Activated T-helper 1 cell treated with Interleukin-2 at 50 U/mL for 16 hours (primary cell): ENCODE data around the gene ABTB2.

Experiments used
- DNase-seq: peaks from one replicate; pipeline ENCODE4 v3.0.0-alpha.2; 2020; ENCODE audit warnings: low read depth

ABTB2 gene

DNA sequence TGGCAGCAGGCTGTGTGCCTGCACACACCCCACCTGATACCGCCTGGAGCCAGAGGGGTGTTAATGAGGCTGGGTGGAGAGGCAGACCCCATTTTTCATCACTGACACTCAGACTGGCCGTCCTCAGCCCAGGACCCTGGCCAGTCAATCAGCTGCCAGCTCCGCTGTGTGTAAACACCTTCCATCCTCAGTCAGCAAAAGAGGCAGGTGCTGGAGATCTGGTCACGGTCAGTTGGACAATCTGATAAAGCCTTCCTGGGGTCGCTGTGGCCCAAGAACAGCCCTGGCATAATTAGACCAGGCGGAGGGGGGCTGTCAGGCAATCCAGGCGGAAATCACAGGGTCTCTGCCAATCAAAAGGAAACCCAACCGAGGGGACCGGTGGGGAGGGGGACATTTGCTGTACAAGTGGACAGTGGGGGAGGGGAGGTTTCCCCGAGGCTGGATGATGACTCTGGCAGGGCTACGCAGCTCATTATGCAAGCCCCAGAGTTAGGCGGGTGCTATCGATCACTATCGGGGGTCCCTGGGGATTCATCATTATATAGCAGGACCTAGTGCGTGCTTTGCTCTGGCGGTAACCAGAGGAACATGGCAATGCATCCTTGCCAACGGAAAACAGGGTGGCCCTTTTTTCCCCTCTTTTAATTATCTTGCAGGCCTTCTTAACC lies 72.9 kb downstream of the ABTB2 start:
- DNase-seq = no peak

DNA sequence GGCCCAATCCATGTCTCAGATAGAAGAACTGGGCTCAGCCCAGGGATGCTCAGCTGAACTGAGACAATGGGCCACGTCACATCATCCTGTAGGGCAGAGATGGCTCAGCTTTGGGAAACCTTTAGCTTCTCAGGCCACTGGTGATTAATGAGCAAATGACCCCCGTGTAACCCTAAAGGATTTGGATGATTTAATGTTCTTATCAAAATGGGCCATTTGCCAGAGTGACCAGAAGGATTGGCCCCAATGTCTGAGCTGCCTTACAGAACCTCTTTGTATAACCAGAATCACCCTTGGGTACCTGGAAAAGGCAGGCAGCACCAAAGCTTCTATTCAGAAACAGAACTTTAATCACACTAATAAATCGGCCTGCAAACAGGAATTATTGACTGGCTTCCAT lies 73.7 kb downstream of the ABTB2 start:
- DNase-seq = no peak

DNA sequence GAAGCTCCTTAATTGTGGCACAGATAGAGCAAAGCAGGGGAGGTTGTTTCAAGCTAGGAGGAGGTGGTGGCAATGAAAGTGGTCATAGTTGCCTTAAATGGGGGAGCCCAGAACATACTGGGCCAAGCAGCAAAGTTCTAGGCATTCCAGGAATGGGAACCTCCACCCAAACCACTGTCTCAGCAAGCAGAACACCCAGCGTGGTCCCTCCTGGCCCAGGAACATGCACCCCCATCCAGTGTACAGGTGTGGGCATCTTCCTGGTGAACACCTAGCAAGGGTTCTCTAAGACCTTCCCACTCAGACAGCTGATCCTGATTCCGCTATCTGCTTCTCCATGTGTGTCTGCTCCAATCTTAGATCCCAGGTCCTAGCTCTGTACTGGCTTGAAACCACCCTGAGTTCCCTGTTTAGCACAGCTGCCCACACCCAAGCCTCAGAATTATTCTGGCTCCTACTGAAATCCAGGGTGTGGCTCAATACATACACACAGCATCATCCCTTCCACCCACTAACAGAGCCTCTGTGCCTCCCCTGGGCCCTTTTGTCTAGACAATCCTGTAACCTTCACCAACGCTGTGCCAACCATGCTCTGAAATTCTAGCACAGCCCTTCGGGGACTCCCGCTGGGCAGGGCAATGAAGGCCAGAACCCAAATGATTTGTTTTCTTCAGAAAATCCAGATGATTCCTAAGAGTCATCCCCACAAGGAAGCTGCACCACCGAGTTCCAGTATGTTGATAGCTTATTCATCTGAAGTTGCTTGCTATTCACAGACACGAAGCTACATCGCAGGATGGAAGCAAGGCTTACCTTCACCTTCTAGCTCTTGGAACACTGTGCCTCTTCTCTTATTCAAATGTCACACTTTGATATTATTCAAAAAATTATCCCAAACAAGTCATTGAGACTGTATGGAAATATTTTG lies 76.6 kb downstream of the ABTB2 start:
- DNase-seq = no peak

DNA sequence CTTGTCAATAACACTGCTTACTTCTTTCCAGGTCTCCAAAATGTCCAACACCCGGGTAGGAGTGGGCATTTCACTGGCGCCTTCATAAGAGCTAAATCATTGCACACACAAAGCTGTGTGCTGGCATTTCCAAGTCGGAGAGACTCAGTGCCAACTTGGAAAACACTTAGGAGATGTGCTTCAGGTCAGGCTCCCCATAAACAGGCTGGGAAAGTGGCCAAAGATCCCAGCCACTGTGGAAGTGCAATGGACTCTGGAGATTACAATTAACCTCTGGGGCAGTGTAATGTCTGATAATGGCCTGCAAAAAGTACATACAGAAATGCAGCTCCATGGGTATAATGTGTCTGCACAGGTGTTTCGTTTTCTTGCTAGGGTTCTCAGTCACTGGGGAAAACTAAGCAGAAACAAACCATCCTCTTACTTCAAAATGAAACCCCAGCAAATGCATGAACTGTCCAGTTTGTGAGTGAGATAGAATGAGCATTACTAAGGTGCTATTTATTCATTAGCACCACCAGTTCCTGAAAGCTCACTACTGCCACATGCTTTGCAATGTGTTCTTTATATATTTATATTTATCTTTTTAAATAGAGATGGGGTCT lies 79.0 kb downstream of the ABTB2 start:
- DNase-seq = no peak

DNA sequence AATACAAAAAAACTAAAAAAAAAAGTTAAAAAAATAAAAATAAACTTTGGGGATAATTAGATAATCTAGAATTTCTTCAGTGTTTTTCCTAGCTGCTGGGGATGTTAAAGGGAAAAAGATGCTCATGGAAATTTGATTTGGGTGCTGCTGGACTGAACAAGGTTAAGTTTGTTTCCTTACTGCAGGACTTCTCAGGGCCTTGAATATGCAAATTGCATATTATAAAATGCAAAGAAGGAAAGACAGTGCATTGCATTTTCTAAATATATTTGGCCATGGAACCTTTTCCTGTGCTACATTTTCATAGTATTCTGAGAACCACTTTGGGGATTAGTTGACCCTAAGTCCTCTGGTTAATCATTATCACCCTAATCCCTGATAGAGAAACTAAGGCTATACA lies 79.6 kb downstream of the ABTB2 start:
- DNase-seq = no peak

DNA sequence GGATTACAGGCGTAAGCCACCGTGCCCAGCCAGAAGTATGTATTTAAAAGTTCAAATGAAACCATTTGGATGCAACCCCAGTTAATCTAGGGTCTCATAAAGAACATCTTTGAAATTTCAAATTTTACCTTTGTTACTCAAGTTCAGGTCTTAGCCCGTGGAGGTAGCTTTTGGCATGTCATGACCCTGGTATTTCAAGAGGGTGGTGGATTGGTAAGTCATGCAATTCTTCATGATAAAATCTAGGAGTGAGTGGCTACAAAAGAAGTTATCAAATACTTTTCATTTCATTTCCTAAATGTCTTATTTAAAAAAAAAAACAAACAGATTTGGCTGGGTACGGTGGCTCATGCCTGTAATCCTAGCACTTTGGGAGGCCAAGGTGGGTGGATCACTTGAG lies 80.6 kb downstream of the ABTB2 start:
- no peak for DNase-seq

DNA sequence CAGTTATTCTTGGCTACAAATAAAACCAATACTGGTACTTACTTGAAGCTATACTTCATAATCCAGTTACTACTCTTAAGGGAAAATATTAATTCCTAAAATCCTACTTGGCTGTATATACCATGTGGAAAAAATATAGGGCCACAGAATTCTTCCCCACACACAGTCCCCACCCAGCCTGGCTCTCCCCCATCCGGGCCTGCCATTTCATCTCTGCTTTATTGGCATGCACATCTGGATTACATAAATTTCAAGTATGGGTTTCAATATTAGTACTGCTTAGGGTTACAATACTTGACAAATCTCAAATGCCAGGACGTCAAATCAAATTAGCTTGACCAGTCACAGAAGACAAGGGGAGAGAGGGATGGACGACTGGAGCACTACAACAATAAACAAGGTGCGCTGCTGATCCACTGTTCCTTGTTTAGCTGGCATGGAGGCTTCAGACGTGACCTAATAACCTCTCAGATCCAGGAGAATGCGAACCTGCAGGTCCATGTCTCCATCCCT lies 81.4 kb downstream of the ABTB2 start:
- no peak for DNase-seq

DNA sequence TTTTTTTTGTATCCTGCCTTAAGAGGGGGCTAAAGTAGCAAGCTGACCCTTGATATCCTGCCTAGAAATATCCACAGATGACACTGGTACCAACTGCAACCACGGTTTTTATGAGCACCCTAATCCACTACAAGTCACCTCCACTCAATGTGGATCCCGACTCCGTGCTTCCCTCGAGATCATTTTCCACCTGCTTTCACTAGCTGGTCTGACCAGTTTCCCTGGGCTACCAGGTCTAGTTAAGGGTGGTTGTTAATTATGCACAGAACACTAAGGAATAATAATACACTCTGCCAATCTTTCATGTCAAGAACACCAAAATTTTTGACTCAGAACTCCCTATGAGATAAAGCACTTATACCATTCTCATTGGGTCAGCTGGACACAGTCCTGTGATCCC lies 82.3 kb downstream of the ABTB2 start:
- DNase-seq = no peak

DNA sequence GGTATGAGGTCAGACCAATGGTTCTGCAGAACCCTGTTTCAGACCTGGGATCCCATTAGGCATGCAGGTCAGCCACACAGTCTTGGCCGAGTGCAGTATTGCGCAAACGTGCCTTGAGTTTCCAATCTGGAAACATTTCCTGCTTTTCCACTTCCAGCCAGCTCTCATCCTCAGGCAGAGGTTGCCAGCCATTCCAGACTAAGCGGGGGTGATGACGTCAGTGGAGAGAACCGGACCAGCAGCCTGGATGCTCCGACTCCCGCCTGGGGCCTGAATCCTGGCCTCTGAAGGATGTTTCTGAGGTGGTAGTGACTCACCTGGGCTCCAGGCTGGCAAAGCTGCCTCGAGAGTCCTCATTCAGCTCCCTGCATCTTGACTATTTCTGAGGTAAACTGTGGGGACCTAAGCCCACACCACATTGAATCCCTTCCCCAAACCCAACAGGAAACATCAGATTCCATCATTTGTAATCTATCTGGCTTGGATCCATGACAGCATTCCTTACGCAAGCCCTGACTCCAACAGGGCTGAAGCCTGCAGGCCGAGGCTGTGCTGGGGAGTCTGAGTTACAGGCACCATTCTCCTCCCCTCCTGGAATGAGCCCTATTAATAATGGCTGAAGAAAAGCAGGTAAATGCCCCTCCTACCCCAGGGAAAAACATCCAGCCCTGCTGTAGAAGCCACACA lies 83.0 kb downstream of the ABTB2 start:
- DNase-seq = no peak

DNA sequence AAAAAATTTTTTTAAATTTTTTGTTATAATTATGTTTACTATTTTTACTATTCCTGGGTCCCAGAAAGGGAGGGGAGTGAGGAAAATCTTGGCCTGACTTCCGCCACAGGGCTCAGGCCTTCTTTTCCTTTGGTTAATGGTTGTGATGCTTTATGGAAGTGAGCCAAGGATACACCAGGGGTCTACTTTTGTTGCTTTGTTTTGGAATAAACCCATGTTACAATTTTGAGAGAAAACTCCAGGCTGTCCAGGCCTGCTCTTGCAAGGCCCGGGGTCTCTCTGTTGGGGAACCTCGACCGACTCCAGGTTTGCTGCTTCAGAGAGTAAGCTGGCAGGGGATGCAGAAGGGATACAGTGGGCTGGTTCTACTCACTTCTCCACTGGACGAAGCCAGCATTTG lies 84.7 kb downstream of the ABTB2 start:
- DNase-seq = no peak

DNA sequence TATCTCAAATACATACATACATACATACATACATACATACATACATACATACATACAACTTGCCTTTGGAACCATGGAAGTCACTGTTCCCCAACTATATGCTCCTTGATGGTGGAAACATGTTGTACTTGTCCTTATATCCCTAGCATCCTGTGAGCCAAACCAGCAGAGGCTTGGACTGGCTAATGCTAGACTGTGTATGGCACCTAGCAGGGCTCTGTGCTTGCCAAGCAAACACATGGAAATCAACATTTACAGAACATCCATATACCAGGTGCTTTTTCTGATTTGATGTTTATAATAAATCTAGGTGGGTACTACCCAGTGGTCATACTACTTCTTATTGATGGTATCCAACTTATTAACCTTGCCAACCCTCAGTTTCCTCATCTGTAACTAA lies 86.1 kb downstream of the ABTB2 start:
- DNase-seq = no peak

DNA sequence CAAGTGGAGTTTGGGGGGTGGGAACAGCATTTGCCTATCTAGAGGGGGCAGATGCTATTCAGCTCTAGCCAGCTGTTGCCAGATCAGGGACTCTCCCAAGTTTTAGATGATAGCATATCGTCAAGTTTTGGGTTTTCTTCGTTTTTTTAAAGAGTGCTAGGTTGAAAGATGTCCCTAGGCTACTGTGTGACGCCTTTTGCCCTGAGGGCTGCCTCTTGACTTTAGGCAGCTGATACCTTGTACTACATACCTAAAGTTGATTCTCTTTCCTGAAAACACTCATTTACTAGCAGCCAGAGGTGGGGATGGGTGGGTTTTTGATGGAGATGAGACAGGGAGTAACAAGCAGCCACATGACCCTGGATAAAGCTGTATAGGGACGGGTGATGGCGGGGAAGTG lies 87.1 kb downstream of the ABTB2 start:
- DNase-seq = no peak

DNA sequence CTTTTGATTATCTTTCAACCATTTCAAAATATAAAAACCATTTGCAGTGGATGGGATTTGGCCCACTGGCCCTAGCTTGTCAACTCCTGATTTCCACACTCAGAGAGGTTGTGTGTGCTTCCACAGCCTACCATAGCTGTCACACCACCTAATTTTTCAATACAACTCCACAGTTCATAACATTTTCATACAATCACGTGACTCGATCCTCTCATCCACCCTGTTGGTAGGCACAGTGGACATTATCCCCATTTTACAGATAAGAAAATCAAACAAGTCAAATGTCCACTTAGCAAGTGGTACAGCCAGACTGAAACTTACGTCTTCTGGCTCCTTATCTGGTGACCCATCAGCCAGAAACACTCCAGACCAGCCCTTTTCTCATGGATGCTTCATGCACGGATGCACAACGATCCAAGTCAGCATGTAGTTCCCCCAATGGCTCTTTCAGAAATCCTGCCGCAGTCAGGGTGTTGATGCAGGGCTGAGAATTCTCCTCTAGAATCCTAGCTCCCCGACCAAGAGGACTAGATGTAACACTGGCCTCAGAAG lies 88.0 kb downstream of the ABTB2 start:
- DNase-seq = no peak

DNA sequence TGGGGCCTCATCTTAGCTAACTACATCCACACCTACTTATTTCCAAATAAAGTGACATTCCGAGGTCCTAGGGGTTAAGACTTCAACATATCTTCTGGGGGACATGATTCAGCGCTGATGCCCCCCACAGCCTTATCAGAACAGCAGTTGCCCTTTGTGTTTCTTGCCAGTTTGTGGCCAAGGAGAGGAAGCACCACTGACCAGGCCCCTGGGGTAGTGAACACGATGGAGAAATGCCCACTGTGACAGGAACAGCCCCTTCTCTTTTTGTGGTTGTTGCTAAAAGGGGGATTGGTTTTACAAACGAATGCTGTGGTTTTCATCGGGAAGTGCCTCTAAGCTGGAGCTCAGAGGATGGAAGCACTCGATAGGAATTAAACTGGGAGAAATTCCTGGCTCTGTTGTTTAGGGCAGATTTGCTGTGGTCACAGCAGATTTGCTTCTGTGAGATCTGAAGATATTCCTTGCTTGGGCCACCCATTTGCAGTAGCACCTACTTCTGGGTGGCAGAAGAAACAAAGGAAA lies 88.8 kb downstream of the ABTB2 start:
- no peak for DNase-seq

DNA sequence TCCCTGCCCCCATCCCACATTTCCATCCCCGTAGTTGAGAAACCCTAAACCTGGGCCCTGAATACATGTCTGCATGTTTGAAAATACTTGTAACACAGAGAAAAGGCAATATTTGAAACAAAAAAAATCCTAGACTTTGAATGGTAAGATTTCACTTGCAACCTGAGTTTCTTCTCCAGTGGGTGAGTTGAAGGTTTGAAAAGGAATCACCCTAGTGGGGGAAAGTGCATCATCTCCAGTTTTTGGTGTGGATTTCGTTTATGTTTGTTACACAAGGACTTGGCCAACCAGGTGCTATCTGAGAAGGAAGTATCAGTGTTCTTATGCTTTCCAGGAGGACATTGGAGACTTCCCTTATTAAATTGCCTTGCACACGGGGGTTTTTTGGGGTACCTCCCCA lies 90.4 kb downstream of the ABTB2 start:
- no peak for DNase-seq

DNA sequence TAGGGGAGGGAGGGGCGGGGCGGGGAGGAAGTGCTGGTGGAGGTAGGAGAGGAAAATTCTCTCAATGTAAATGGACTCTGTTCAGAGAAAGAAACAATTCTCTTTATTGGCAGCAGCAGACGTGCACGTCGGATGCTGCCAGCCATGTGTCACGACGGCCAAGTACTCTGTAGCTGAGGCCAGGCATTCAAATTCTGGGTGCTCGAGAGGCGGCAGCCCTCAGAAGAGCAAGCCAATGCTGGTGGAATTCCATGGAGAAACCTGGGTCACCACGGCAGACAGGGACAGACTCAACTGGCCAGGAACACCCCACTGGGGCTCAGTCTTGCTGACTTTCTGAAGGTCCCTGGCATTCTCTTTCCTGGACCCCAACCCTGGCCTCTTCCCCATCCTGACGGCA lies 90.8 kb downstream of the ABTB2 start:
- no peak for DNase-seq

DNA sequence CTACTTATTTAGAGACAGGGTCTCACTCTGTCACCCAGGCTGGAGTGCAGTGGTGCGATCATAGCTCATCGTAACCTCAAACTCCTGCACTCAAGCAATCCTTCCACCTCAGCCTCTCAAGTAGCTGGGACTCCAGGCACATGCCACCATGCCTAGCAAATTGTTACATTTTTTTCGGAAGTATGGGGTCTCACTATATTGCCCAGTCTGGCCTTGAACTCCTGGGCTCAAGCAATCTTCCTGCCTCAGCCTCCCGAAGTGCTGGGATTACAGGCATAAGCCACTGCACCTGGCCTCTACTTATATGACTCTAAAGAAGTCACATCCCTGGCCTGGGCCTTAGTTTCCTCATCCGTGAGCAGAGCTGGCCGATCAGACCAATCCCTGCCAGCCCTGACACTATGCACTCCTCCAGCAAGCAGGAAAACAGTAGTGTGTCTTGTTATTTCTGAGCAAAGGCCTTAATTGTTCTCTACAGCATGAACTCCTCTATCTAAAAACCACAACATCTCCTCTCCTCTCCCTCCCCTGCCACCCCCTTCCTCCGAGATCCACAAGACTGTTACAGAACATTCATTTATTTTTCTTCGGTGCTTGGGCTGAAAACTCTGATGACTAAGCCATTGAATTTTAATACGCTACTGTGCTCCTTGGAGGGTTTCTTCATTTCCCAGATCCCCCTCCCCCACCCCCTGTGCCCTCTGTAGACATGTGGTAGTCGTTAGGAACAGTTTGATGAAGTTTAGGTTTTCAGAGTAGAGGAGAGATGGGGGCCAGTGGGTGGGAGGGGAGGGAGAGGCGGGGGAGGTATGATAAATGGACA lies 91.5 kb downstream of the ABTB2 start:
- no peak for DNase-seq

DNA sequence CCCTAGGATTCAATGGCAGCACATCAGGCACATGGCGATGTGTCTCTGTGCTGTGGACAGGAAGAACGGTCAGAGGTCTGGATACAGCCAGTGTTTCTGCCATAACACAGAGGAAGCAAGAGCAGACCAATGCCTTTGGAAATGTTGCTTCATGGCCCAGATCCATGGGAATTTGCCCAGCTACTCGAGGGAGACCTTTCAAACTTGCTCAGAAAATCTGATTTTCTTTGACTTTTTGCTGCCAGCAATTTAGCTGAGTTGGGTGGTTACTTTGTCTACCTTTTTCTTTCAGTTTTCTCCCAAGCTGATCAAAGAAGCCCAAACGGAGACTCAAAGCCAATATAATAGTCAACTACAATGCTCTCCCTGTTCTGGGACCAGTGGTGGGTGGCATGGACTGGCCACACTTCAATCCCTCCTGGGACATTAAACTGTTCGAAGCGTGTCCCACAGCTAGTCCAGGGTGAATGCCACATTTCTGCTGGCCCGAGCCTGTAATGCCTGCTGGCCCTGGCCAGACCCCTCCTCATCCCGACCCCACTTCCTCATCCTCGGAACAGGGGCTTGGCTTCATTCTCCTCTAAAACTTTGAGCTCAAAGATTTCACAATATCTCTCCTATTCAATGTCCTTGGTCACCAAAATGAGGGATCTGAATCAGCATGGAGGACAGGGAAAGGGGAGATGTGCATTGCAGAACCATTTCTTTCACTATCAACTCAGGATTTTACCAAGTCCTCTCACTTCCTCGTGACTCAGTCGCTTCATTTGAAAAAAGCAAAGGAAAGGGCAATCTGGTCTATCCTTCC lies 93.3 kb downstream of the ABTB2 start:
- DNase-seq = no peak

DNA sequence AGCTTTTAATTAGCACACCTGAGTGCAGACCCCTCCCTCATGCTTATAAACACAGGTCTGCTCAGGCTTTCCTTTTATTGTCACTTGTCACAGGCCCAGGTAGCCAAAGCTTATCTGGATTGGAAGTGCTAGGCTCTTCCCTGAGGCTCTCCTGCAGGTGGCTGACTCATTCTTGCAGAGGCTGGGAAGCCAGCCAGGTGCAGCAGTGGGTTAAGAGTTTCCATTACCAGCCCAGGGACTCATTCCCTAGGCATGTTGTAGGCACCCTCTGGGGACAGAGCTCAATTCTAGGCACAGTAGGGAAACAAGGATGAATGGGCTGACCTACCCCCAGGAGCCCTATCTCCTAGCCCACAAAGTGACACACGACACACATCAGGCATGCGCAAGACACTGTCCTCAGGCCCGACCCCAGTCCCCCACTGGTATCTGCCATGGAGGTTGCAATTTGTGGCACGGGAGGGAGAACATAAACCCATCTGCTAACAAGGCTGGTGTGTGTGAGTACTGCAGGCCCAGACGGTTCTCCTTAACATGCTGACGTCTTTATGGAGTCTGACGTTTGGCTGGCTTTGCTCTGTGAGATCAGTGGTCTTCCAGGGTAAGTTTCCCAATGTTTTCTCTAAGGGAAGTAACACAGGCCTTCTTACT lies 94.2 kb downstream of the ABTB2 start:
- no peak for DNase-seq
